Measurements from ENCODE around the gene NOP53. TPM values are rescaled to one million over a fixed set of nuclear protein-coding genes. Genes with fewer than 3 reads are reported as not detected.
"Not testable (repeated sequence)": the region's sequence is repeated elsewhere in the genome, so short reads cannot be mapped to it uniquely, and the experiment has no call there.

NOP53 gene
- total and polyA plus RNA-seq, 12 donors: 131 to 256 (median 188) TPM

DNA sequence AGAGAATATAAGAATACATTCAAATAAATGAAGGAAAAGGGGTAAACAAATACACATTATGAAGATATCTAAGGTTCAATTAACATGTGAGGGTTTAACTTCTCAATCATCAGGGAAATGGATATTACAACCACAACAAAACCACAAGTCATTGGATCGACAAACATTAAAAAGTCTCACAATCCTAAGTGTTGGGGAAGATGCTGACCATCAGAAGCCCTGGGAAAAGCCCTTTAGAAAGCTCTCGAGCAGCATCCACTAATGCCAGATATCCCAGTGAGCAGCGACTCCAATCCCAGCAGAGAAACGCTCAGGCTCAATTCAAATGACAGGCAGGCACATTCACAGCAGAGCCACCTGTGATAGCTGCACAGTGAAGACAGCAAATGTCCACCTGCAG is 55.9 kb downstream of the NOP53 start:
- TF ChIP-seq, protein P1, sequence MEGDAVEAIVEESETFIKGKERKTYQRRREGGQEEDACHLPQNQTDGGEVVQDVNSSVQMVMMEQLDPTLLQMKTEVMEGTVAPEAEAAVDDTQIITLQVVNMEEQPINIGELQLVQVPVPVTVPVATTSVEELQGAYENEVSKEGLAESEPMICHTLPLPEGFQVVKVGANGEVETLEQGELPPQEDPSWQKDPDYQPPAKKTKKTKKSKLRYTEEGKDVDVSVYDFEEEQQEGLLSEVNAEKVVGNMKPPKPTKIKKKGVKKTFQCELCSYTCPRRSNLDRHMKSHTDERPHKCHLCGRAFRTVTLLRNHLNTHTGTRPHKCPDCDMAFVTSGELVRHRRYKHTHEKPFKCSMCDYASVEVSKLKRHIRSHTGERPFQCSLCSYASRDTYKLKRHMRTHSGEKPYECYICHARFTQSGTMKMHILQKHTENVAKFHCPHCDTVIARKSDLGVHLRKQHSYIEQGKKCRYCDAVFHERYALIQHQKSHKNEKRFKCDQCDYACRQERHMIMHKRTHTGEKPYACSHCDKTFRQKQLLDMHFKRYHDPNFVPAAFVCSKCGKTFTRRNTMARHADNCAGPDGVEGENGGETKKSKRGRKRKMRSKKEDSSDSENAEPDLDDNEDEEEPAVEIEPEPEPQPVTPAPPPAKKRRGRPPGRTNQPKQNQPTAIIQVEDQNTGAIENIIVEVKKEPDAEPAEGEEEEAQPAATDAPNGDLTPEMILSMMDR (IDR thresholded peaks at IDR 0.05): no peak
- Histone ChIP-seq H3K36me3 (no peaks in the 10 kb centered on the region), H3K4me1 (no peaks in the 10 kb centered on the region), H3K4me3 (no peak overlapping the region), H3K27me3 (peaks cover 0 to 5% (median 0%) of the 10 kb centered on the region in 7 donors), H3K27ac (no peak overlapping the region), H3K9me3 (peaks cover 0 to 6% (median 0%) of the 10 kb centered on the region in 11 donors)
- DNase-seq: no peak
- 92 to 95% methylated on average over 4 of the region's 4 CpGs for WGBS, 2 donors
- intact Hi-C loops (cut with DNase I): no loop called here
- no peak for ATAC-seq

DNA sequence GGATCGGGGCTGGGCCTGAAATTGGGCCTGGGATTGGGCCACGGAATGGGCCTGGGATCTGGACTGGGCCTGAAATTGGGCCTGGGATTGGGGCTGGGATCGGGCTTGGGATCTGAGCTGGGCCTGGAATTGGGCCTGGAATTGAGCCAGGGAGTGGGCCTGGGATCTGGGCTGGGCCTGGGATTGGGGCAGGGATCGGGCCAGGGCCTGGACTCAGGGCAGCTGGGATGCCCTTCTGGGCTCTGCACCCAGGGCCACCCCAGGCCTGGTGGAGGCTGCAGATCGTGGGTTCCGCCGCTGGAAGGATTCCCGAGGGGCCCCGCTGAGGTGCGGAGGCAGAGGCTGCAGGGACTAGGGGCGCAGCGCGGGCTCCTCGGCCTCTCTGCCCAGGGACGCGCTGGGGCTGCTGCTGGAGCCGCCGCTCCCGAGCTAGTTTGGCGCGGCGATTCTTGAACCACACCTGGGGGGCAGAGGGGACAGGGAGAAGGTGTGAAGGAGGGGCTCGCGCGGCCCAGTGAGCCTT is 57.2 kb downstream of the NOP53 start:
- TF ChIP-seq, protein P1 (IDR thresholded peaks at IDR 0.05): no peak
- no peaks in the 10 kb centered on the region for H3K4me1 ChIP-seq
- H3K4me3 ChIP-seq: no peak overlapping the region
- no peak for ATAC-seq
- H3K36me3 ChIP-seq: no peaks in the 10 kb centered on the region
- H3K27ac ChIP-seq: no peak overlapping the region
- intact Hi-C loops (cut with DNase I): no loop called here
- 81 to 90% methylated on average over 15 to 22 of the region's 25 CpGs for WGBS, 2 donors
- peaks cover 0 to 6% (median 0%) of the 10 kb centered on the region in 11 donors for H3K9me3 ChIP-seq
- peaks cover 0 to 5% (median 0%) of the 10 kb centered on the region in 7 donors for H3K27me3 ChIP-seq
- DNase-seq: no peak

DNA sequence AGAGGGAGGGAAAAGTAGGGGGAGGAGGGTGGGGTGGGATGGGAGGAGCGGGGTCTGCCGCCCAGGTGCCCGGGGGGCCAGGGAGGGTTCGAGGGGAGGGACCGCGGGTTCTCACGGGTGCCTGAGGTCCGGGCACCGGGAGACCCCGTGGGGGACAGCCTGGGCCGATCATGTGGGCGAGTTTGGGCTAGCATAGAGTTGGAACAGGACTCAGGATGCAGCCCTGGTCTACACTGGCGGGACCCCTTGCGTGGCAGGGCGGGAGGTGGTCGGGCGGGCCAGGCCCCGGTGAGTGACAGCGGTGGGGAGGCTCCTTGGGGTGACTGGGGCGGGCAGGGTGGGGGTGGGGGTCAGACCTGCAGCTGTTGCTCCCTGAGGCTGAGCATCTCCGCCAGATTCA is 57.8 kb downstream of the NOP53 start:
- H3K4me1 ChIP-seq; H3K27me3 ChIP-seq; H3K36me3 ChIP-seq; DNase-seq; H3K4me3 ChIP-seq; H3K9me3 ChIP-seq; ATAC-seq; intact Hi-C loops (cut with DNase I); H3K27ac ChIP-seq: not testable (repeated sequence)
- WGBS, 2 donors: 75 to 86% methylated on average over 14 to 21 of the region's 21 CpGs

DNA sequence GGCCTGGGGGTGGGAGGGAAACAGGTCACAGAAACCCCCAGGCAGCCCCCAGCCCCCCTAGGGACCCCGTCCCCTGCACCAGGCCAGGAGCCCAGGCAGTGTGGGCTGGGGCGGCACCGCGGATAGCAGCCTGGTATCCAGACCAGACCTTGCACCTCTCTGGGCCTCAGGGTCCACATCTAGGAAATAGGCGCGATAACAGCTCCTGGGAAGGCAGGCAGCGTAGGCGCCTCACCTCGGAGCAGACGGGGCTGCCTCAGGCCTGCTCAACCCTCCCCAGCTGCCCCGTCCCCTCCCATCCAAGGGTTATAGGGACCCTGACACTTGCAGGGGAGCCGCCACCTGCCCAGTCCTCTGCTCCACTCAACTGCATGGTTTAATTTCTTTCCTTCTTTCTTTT is 58.3 kb downstream of the NOP53 start:
- H3K27me3 ChIP-seq; H3K27ac ChIP-seq; H3K36me3 ChIP-seq; H3K4me1 ChIP-seq; DNase-seq; H3K4me3 ChIP-seq; intact Hi-C loops (cut with DNase I); H3K9me3 ChIP-seq: not testable (repeated sequence)
- 89 to 90% methylated on average over 7 to 12 of the region's 12 CpGs for WGBS, 2 donors
- ATAC-seq: peak in 1 of 8 donors; percentile 47

DNA sequence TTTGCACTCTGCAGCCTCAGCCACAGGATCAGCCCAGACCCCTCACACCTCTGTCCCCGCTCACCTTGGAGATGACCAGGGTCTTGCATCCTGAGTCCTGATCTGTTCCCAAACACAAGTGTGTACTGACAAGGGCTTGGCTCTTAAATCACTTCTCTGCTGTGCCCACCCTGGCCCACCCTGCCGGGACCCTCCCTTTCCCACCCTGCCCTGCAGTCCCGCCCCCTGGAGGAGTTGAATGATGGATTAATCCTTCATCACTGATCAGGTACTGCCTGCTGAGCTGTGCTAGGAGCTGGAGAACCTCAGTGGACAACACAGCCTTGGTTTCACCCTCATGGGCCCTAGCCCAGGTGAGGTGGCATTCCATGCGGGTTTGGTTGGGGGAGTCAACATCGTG is 59.1 kb downstream of the NOP53 start, which contains the start of gene TPRX1:
TPRX1 (minus strand) TSS at position 101 of the 400 bp plus-strand sequence; CDS start at position 89, 12 bp downstream.
- DNase-seq; intact Hi-C loops (cut with DNase I); H3K36me3 ChIP-seq; ATAC-seq; H3K27ac ChIP-seq; H3K4me3 ChIP-seq; H3K27me3 ChIP-seq; H3K9me3 ChIP-seq; H3K4me1 ChIP-seq: not testable (repeated sequence)
- WGBS, 2 donors: 84 to 89% methylated on average over 5 of the region's 5 CpGs

DNA sequence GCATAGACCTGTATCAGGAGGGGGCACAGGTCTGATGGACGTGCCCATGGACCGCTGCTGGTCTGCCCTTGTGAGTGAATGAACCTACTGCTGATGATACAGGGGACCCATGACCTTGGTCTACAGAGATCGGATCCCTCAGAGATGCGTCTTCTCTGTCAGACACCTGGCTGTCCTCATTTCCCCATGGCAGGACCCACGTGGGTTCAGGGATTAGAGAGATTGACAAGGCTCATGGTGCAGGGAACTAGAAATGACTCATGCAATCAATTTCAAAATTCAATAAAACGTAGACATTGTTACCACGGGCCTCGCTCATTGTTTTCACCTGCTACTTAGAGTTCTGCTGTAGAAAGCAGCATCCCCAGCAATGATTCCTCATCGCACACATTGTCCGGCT is 60.0 kb downstream of the NOP53 start:
- no peaks in the 10 kb centered on the region for H3K4me1 ChIP-seq

More for the DNA sequence above, 60.0 kb downstream of the NOP53 start:
- ATAC-seq (no peak), DNase-seq (no peak)
- H3K9me3 ChIP-seq: peaks cover 0 to 6% (median 0%) of the 10 kb centered on the region in 11 donors
- no peak overlapping the region for H3K4me3 ChIP-seq
- no peaks in the 10 kb centered on the region for H3K27me3 ChIP-seq
- no peak overlapping the region for H3K27ac ChIP-seq
- 86 to 88% methylated on average over 10 of the region's 10 CpGs for WGBS, 2 donors
- intact Hi-C loops (cut with DNase I): no loop called here
- TF ChIP-seq, protein P1 (IDR thresholded peaks at IDR 0.05): no peak
- no peaks in the 10 kb centered on the region for H3K36me3 ChIP-seq
